ENCODE data around the gene TUBB4A.

GRCh38 chr19:6533000-6533328 lies 30.9 kb upstream of the TUBB4A start:
- TF ChIP-seq CTCF (IDR thresholded peaks at IDR 0.05): no peak
- TF ChIP-seq POLR2A (IDR thresholded peaks at IDR 0.05): no peak
- TF ChIP-seq EP300 (IDR thresholded peaks at IDR 0.05): no peak
- no peak for TF ChIP-seq POLR2AphosphoS5 (IDR thresholded peaks at IDR 0.05)
